ENCODE measurements around the gene ZNF426.
A peak's percentile ranks its signal among the peaks of the same experiment; 100 is the strongest.
"Not testable (repeated sequence)": the region's sequence is repeated elsewhere in the genome, so short reads cannot be mapped to it uniquely, and the experiment has no call there.

ZNF426 gene

DNA sequence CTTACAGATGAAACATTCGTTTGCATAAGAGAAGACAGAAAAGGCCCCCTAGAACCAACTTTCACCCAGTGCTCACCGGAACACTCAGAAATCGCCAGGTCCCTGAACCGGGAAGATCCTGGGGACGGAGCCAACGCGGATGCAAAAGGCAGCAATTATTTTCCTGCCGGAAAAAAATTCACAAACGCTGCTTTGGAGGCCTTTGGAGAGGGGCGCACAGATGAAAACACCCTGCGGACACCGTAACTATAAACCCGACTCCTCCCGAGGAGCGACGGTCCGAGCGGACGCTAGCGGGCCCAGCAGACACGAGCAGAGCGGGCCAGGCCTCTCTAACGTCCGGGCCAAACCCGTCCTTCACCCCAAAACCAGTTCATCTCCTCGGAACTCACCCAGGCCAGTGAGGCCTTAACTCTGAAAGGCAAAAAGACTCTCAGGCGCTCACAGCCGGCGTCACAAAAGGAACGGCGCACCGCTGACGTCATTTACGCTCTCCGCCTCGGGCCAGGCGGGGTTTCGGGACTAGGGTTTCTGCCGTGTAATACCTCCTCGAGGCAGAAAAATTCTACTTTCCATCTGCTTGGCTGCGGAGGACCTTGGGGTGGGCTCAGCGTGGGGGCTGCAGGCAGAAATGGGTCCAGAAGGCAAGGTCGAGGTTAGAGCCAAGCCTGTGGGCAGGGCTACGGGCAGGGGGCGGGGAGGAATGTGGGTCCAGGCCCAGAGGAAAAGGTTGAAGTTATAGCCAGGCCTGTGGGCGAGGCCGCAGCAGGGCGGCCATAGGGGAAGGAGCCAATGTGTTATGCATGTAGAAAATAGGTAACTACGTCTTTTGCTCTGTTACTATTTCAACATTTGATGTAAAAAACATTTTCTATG is at the start of gene ZNF426:
Gene ZNF426 (minus strand): TSS at position 463 of the 876 bp plus-strand sequence. CDS start 2,413 bp downstream, outside the sequence.
- DNase-seq (ENCODE audit: low spot score): peak; percentile 83

GRCh38 chr19:9586764-9587163 is 48.3 kb upstream of the ZNF426 start:
- DNase-seq (ENCODE audit: low spot score): peak; percentile 79

- DNase-seq (ENCODE audit: low spot score): peak; percentile 76
Measured at GRCh38 chr19:9584073-9584833, 45.8 kb upstream of the ZNF426 start, which contains the start of gene ZNF121. ZNF121 (minus strand) TSS chr19:9584504; CDS start chr19:9568097, 16,407 bp downstream.

DNA sequence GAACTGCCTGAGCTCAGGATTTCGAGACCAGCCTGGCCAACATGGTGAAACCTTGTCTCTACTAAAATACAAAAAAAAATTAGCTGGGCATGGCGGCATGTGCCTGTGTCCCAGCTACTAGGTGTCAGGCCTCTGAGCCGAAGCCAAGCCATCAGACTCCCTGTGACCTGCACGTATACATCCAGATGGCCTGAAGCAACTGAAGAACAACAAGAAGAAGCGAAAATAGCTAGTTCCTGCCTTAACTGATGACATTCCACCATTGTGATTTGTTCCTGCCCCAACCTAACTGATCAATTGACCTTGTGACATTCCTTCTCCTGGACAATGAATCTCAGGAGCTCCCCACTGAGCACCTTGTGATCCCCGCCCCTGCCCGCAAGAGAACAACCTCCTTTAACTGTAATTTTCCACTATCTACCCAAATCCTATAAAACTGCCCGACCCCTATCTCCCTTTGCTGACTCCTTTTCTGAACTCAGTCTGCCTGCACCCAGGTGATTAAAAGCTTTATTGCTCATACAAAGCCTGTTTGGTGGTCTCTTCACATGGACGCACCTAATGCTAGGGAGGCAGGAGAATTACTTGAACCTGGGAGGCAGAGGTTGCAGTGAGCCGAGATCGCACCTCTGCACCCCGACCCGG is 43.8 kb upstream of the ZNF426 start:
- not testable (repeated sequence) for DNase-seq (ENCODE audit: low spot score)

DNA sequence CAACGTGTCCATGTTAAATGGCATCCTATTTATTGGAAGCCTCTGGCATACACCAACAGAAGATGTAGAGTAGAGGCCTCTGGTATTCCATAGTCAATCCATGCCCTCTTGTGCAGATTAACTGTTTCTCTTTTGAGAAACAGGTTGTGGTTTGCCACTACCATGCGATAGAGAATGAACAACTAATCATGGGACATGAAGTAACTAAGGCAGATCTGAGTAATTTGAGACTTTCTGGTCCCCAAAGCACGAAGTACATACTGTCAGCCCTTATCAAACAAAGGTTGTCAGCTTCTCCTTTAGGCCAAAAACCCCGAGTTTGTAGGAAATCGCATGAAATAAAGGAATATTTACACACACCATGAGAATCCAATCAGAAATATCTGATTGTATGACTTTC is 42.3 kb upstream of the ZNF426 start:
- DNase-seq (ENCODE audit: low spot score): no peak

DNA sequence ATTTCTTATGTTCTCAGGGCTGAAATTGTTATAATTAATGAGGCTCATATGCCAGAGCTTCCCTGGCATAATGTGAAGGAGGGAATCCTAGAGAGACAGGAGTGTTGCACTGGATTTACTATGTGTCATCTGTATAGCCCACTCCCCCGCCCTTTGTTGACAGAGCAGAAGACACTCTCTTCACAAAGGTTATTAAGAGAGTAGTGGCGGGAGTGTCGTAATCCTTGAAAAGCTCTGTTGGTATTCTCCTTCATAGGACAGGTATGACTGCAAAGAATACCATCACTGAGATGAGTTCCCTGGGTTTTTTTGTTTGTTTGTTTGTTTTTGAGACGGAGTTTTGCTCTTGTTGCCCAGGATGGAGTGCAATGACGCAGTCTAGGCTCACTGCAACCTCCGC is 31.8 kb upstream of the ZNF426 start:
- DNase-seq (ENCODE audit: low spot score): no peak

GRCh38 chr19:9566729-9567128 is 28.3 kb upstream of the ZNF426 start:
- no peak for DNase-seq (ENCODE audit: low spot score)

DNA sequence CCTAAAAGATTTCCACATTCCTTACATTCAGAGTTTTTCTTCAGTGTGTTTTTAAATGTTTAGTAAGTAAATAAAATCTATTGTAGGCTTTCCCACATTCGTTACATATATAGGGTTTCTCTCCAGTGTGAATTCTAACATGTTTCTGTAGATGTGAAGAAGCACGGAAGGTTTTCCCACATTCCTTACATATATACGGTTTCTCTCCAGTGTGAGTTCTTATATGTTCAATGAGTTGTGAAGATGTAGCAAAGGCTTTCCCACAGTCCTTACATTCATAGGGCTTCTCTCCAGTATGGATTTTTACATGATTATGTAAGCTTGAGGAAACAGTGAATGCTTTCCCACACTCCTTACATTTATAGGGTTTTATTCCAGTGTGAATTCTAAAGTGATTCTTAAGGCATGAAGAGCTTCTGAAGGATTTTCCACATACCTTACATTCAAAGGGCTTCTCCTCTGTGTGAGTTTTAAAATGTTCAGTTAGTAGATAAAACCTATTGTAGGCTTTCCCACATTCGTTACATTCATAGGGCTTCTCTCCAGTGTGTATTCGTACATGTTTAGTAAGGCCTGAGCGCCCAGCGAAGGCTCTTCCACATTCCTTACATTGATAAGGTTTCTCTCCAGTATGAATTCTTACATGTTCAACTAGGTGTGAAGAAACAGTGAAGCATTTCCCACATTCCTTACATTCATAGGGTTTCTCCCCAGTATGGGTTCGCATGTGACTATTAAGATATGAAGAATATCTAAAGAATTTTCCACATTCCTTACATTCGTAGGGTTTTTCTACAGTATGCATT is 27.7 kb upstream of the ZNF426 start:
- DNase-seq (ENCODE audit: low spot score): no peak

DNA sequence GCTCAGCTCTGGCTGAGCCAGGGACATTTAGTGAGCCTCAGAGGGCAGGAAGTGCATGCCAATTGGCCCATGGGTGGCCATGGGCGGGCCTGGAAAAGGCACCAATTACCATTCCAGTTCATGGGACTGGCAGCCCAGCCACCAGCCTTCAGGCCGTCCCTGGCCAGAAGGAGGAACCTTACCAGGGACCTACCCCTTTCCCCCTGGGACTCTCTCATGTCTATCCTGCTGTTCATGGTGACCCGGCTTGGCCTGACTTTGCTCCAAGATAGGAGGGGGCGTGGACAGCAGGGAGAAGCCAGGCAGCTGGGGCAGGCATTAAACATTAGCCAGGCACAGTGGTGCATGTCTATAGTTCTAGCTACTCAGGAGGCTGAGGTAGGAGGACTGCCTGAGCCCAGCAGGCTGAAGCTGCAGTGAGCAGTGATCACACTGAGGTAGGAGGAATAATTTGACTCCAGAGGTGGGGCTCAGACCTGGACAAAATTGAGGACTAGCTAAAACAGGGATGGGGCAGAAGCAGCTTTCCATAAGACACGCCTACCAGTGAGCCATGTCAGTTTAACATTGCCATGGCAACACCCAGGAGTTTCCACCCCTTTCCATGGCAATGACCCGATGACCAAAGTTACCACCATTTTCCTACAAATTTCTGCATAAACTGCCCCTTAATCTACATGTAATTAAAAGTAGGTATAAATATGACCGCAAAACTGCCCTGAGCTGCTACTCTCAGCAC is 14.3 kb upstream of the ZNF426 start:
- DNase-seq (ENCODE audit: low spot score): no peak

DNA sequence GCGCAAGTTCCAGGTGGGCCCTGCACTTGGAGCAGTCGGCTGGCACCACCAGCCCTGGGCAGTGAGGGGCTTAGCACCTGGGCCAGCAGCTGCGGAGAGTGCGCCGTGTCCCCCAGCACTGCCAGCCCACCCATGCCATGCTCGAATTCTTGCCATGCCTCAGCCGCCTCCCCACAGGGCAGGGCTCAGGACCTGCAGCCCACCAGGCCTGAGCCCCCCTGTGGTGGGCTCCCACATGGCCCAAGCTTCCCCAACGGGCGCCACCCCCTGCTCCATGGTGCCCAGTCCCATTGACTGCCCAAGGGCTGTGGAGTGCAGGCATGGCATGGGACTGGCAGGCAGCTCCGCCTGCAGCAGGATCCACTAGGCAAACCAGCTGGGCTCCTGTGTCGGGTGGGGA is 9.4 kb upstream of the ZNF426 start:
- no peak for DNase-seq (ENCODE audit: low spot score)

DNA sequence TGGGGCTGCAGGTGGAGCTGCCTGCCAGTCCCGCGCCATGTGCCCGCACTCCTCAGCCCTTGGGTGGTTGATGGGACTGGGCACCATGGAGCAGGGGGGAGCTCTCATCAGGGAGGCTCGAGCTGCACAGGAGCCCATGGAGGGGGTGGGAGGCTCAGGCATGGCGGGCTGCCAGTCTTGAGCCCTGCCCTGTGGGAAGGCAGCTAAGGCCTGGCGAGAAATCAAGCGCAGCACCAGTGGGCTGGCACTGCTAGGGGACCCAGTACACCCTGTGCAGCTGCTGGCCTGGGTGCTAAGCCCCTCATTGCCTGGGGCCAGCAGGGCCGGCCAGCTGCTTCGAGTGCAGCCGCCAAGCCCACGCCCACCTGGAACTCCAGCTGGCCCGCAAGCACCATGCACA is 2.8 kb upstream of the ZNF426 start:
- not testable (repeated sequence) for DNase-seq (ENCODE audit: low spot score)

GRCh38 chr19:9539921-9540320 is 1.5 kb upstream of the ZNF426 start:
- DNase-seq (ENCODE audit: low spot score): not testable (repeated sequence)

DNA sequence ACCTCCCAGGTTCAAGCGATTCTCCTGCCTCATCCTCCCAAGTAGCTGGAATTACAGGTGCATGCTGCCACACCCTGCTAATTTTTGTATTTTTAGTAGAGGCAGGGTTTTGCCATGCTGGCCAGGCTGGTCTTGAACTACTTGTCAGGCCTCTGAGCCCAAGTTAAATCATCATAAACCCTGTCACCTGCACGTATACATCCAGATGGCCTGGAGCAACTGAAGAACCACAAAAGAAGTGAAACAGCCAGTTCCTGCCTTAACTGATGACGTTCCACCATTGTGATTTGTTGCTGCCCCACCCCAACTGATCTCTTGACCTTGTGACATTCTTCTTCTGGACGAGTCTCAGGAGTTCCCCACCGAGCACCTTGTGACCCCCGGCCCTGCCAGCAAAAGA is 756 bp upstream of the ZNF426 start:
- DNase-seq (ENCODE audit: low spot score): not testable (repeated sequence)

- DNase-seq (ENCODE audit: low spot score): no peak
Measured at GRCh38 chr19:9535934-9536333, 2.5 kb downstream of the ZNF426 start.

DNA sequence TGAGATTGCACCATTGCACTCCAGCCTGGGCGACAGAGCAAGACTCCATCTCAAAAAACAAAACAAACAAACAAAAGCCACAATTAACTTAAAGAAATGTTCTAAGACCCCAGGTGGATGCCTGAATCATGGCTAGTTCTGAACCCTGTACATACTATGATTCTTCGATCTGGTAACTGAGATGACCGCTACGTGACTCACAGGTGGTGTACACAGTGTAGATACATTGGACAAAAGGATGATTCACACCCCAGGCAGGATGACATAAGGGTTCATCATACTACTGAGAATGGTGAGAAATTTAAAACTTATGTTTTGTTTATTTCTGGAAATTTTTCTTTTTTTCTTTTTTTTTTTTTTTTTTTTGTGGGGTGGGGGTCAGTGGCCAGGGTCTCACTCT is 6.5 kb downstream of the ZNF426 start:
- DNase-seq (ENCODE audit: low spot score): no peak

GRCh38 chr19:9528757-9529336 is 9.6 kb downstream of the ZNF426 start:
- no peak for DNase-seq (ENCODE audit: low spot score)

- no peak for DNase-seq (ENCODE audit: low spot score)
Measured at GRCh38 chr19:9523885-9524474, 14.5 kb downstream of the ZNF426 start.

DNA sequence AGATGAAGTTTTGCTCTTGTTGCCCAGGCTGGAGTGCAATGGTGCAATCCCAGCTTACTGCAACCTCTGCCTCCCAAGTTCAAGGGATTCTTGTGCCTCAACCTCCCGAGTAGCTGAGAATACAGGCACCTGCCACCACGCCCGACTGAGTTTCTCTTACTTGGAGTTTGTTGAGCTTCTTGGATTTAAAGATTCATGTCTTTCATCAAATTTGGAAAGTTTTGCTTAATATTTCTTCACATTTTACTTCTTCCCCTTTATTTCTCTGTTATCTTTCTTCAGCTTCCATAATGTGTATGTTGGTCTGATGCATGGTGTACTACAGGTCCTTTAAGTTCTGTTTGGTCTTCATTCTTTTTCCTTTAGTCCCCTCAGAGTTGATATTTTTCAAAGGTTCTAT is 31.2 kb downstream of the ZNF426 start:
- DNase-seq (ENCODE audit: low spot score): no peak

DNA sequence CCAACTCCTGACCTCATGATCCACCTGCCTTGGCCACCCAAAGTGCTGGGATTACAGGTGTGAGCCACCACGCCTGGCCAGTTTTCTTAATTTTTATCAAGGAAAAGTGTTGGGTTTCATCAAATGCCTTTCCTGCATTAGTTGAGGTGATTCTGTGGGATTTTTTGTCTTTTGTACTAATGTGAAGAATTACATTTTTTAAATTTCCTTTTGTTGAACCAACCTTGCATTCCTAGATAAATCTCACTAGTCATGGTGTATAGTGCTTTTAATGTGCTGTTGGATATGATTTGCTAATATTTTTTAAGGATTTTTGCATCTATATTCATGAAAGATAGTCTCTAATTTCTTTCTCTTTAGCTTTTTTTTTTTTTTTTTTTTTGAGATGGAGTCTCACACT is 37.6 kb downstream of the ZNF426 start:
- DNase-seq (ENCODE audit: low spot score): no peak

Measured in CD4-positive, alpha-beta T cell treated with Interleukin-2 at 100 ng/mL for 4 hours (primary cell).